ENCODE measurements around the gene SSBP2.

The SSBP2 gene

DNA sequence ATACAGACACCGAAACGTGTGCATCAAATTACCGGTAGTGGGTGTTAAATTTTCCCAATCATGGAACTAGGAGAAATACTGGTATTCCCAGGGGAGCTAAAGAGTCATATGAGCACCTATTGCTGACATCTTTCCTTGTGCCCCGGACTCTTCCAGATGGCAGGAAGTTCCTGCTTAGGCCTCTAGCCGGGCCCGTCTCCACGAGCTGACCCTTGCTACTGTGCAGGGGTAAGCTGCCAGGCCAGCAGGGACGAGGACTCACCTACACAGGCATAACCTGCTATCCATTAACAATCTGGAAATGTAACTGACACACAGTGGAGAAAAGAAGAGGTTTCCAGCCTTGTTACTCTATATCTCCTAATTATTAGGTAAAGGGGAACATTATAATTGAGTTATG is 16.2 kb upstream of the SSBP2 start:
- no peak for DNase-seq (ENCODE audit: low spot score)

DNA sequence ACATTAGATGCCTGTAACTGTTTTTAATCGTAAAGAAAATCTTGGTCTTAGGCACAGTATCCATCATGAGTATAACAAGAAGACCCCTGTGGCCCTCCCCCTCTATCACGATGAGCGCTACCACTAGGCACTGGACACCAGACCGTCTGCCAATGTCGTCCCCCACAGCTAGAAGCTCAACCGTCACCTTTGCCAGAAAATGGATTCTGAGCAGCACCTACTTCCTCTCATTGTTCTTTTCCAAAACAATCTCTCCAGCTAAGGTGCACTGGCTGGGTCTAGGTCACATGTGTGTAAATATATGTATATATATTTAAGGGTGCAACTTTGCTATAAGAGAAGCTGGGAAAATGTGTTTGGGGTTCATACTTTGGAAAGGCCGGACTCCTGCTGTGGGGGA is 15.7 kb upstream of the SSBP2 start:
- no peak for DNase-seq (ENCODE audit: low spot score)

DNA sequence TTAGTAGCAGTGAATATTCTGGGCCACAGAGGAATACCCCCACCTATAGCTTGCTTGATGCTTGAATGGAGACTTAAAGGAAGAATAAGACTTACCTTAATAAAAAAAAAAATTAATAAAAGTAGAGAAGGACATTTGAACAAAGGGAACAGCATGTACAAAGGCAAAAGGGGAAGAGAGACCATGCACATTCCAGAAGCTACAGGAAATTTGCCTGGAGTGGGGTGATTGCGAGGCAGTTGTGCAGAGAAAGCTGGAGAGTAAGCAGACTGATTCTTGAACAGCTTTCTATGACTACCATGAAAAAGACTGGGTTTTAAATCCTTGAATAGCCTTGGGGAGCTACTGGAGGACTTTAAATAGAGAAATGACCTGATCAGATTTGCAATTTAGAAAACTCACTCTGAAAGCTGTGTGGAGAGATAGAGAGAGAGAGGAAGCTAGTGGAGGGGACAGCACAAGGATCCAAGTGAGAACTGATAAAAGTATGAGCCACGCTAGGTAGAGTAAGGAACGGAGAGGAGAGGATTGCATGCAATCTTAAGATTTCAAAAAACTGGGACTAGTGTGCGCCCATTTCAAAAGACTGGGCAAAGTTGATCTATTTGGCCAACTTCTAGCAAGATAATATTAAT is 12.5 kb upstream of the SSBP2 start:
- no peak for DNase-seq (ENCODE audit: low spot score)

DNA sequence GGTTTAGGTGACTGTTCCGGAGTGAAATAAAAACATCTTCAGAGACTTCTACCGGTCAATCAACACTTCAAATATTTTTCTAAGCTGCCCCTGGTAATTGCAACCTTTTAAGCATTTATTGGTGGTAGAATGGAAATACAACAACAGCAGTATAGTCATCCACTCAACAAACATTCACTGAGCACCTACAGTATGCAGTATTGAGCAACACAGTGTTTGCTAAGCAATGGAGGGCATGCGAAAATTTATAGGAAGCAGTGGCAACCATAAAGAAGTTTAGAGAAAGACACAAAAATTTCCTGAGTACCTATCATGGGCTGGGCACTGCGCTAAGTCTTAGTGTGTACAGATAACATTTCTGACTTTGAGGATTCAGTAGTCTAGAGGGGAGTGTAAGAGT is 12.0 kb upstream of the SSBP2 start:
- no peak for DNase-seq (ENCODE audit: low spot score)

DNA sequence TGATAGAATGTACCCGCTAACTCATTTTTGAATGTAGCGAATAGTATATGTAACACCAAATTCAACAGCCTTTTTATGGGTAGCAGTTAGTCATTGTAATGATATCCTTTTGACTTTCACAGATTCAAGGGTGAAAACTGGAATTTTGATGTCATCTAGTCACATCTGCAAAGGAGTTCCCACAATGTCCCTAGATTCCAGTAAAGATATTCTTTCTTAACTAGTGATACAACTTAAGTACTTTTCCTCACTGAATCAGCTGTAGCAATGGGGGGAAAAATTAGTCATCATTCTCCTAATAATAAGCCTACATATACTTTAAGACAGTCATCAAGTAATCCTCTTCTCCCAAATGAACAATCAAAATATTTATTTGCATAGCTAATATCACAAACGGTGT is 11.5 kb upstream of the SSBP2 start:
- DNase-seq (ENCODE audit: low spot score) = no peak

DNA sequence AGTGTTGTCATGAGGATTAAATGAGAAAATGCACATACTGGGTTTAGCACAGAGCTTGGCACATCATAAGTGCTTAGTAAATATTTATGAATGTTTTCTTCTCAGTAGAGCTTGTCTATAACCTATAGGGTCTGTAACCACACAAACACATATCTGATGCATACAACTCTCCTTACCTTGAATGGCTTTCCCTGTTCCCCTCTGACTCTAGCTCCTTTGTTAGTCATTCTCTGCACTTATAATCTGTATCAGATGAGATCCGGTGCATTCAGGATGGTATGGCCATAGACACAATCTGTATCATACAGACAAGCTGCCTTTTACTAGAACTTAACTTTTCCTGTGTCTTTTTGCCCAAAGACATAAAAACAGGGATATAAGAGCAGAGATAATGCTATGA is 11.1 kb upstream of the SSBP2 start:
- DNase-seq (ENCODE audit: low spot score) = no peak

DNA sequence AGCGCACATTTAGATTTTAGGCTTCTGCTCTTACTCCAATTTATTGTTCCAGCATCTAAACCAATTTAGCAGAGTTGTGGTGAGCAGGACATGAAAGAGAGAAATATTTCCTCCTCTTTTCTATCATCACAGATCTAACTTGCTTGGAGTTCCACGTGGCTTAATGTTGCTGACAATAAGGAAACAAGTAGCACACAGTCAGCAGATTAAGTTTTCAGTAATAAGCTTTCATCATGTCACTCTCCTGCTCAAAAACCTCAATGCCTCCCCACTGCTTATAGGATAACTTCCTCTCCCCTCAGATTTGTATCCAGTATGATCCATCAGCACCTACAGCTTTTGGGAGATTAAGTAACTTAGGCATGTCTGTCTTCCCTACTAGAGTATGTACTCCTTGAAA is 10.4 kb upstream of the SSBP2 start:
- no peak for DNase-seq (ENCODE audit: low spot score)

DNA sequence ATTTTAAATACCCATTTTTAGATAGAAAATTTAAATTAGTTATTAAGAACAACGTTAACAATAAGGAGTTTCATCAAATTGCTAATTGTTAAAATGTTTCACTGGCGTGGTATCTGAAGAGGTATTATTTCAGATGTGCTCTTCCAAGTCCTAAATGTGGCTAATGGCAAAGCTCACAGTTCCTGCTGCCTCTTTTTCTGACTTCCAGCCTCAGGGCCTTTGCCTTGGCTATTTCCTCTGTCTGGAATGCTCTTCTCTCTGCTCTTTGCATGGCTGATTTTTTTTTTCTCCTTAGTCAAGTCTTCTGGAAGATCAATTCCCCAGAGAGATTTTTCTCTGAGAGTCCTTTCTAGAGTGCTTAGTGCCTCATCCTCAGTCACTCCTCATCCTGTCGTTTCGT is 9.6 kb upstream of the SSBP2 start:
- DNase-seq (ENCODE audit: low spot score) = no peak

DNA sequence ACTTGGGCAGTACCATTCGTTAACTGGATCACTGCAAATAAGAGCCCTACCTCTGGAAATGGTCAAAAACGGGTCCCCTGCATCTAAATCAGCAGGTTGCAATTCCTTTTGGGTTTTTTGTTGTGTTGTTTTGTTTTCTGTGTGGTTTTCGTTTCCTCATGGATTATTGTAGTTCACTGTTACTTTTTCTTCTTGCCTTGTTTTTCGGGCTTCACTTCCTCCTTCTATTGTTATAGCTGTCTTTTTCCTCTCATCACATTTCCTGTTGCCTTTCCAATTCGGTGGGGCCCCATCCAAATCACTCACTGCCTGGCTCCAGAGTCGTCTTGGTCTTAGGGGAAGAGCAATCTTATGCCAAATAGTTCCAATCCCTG is 8.7 kb upstream of the SSBP2 start:
- DNase-seq (ENCODE audit: low spot score) = no peak

DNA sequence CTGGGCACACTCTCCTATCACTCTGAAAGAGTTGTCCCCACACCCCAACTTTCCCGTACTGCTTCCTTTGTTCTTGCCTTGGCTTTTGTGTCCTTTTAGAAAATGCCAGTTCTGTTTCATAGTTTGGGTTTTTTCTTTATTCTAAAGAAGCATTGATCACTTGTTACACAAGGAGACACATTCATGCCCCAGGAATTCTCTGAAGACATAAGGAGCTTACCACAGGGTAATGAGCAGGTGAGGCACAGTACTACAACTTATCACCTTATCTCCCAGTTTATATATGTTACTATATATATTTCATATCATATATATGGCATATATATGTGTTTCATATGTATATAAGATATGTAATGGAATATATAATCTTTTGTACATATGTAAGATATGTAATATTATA is 6.5 kb upstream of the SSBP2 start:
- DNase-seq (ENCODE audit: low spot score) = no peak

DNA sequence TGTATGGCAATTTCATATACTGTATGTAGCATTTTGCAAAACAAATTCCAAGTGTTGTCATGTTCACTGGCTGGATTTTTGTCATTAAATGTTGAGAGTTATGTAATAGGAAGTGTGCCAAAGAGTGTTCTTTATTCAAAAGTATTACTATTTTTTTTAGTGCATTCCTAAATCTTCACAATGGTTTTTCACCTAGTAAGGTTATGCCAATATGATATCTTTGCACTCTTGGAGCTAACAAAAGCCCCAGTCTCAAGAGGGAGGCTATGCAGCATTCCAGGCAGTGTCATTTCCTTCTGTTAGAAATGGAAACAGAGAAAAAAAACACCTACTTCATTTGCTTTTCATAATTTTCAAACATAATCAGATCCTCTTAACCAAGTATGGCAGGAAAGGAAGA is 5.1 kb upstream of the SSBP2 start:
- no peak for DNase-seq (ENCODE audit: low spot score)

DNA sequence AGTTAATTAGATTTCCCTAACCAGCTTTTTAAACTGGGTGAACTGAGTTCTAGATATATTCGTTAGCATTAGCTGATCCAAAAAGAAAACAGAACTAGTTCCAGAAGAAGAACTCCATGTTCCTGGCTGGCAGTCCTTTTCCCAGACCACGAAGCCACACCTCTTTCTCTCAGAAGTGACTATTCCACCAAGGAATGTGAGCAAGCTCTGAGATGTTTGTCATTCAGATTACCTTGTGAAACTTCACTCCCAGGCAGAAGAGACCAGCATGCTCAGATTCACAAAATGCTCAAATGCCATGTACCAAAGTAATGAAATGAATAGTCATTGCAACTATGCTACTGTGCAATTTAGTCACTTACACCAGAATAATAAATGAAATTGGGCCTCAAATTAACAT is 4.4 kb upstream of the SSBP2 start:
- peak; percentile 74 for DNase-seq (ENCODE audit: low spot score)

DNA sequence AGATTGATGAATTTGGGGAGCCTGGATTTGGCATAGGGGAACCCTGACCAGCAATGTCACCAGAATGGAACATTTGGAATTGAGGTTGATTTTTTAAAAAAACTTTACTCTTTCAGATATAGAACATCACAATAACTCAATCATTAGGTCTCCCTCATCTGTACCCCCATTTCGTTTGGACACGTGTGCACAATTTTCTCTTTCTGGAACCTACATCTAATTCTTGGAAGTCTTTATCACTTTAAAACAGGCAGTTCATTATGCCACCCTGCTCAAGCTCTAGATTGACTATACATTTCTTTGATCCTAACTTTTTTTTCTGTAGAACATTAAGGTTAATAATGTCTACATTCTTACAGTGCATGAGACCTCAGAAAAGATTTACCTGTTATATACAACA is 3.7 kb upstream of the SSBP2 start:
- no peak for DNase-seq (ENCODE audit: low spot score)

DNA sequence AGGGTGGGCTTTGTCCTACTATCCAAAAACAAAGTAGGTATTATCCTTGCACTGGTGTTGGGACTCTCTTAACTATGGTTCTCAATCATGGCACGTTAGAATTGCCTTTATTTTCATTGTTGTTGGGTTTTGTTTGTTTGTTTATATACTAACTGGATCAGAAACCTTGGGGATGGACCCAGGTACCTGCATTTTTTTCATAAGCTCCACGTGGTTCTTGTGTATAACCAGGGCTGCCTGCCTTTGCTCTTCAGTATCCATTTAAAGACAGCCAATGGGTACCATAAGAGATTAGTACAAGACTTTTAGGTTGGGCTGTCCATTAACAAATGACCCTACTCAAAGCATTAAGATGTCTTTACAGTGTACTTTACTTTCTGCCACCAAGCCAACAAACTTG is 2.5 kb upstream of the SSBP2 start:
- DNase-seq (ENCODE audit: low spot score) = no peak

DNA sequence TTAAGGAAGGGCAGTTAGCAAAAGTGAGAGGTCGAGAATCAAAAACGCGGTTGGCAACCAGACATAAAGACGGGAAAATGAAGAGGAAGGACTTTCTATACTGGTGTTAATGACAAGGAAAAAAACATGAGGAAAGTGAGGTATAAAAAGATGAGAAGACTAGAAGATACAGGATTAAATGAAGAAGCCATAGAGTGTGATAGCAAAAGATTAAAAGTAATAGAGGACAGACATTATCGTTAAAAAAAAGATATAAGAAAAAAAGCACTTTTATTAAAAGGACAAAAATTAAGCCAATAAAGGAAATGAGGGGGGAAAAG is 1.7 kb upstream of the SSBP2 start:
- DNase-seq (ENCODE audit: low spot score) = no peak

DNA sequence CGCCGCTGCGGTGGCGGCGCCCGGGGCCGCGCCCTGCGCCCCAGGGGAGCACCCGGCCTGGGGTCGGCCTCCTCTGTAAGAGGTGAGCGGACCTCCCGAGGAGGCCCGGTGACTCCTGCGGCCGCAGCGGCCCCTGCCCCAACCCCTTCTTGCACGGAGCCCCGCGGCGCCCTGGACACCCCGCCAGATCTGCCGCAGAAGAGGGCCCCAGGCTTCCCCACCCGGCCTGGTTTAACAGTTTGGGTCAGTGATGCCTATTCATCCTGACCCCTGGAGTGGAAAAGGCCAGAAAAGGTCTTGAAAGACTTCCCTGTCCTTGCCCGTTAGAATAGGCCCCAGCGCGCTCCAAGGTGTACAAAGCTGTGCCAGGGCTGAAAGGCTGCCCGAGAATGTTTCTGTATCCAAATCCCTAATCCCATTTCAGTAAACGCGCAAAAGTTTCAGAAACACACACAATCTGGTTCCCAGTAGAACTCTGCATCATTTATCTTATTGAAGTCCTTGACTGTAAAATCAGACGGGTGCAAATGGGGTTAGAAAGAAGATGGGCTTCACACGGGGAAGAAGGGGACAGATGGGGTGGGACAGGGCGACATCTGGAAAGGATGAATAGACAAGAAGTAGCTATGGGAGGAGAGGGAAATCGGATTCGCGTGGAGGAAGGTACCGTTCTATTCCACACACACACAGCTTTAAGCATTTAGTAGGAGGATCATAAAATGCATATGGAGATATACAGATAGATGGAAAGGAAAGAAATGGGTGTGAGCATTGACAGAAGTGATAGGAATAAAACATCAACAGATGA is 1.1 kb upstream of the SSBP2 start:
- no peak for DNase-seq (ENCODE audit: low spot score)

DNA sequence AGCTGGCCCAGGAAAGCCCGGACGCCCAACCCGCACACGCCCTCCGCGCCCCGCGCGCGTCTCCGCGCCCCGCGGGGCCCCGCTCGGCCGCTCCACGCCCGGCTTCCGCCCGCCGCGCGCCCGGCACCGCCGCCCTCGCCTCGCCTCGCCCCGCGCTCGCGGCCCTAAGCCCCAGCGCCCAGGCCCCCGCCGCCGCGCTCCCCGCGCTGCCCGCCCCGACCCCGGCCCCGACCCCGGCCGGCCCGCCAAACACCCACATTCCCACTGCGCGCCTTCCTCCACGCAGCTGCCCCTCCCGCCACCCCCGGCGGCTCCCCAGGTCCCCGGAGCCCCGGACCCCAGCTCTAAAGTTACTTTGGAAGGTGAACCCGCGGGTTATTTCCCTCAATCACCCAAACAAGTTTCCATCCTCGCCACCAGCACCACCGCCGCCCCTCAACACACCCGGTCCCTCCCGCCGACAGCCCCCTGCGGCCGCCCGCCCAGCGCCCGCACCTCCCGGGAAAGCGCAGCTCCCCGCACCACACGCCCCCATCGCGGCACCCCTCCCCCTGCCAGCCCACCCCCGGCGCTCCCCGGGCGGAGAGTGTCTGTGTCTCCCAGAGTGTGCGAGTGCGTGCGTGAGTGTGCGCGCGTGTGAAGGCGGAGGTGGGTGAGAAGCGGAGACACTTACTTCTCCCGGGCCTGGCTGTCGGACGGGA is 439 bp downstream of the SSBP2 start:
- peak; percentile 62 for DNase-seq (ENCODE audit: low spot score)

DNA sequence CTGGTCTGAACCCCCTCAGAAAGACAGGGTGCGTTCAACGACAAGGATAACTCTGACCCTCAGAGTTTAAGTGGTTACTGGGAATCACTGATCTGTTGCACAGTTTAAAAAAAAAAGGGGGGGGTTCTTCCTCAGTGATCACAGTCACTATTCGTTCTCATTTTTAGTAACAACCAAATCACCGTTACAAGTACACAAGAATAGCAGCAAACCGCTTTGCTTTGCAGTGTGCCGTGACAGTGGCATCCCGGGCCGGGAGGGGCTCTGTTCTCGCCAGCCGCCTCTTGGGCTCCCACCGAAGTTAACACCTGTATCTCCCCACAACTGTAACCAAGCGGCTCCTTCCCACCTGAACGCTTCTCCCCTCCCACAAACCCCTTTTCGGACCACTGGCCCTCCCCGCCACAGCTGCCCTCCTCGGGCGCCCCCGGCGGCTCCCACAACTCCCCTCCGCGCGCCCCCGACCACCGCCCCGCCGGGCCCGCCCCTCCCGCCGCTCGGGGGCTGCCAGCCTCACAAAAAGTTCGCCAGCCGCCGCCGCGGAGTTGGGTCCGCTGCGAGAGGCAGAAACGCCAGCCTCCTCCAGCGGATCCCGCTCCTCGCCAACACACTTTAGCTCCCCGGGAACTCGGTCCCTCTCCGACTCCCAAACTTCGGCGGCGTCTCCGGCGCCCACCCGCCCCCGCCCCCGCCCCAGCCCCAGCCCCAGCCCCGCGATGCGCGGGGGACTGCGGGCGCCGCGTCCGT is 1.2 kb downstream of the SSBP2 start:
- peak; percentile 44 for DNase-seq (ENCODE audit: low spot score)

DNA sequence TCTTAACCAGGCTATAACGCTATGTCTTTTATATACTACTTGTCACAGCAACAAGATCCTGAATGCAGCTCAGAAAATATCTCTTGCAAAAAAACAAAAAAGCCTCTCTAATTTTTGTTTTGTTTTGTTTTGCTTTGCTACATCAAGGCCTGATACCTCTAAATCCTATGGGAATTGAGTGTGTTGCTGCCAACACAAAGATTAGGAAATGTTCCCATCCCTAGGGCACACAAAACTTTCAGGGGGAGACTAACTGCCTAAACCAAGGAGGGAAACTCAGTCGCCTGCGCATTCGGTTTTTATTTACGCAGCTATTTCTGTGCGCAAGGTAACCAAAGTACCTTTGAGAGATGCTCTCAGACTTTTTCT is 1.7 kb downstream of the SSBP2 start:
- DNase-seq (ENCODE audit: low spot score) = no peak

DNA sequence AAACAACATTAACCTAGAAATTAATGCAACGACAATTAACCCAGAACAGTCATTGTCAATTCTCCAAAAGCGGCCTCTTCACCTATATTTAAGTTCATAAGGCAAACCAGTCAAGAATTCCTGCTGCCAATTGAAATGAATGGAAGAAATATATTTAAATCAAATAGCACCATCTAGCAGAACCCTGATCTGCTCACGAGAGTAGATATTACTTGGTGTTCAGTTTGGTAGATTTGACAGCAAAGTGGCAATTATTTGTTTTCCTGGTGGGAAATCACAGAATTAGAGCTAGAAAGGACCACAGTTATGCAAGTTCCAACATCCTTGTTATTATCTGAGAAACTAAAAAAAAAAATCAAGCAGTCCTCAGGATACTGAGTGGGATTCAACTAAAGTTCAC is 2.3 kb downstream of the SSBP2 start:
- DNase-seq (ENCODE audit: low spot score) = no peak

DNA sequence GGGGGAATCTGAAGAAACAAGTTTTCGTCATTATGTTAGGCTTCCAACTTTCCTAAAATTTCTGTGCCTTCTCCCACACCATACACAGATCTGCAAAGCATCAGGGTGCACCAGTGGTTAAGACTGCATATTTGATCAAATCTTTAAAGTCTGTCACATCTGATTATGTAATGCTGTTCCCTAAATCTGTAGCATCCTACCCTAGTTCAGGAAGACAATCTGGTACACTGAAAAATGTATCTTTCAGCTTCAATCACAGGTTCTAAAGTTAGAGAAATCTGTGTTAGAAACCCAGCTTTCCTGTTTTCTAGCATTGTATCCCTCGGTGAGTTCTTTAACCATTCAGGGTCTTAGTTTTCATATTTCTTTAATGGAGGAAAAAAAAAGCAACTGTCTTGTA is 3.9 kb downstream of the SSBP2 start:
- no peak for DNase-seq (ENCODE audit: low spot score)

DNA sequence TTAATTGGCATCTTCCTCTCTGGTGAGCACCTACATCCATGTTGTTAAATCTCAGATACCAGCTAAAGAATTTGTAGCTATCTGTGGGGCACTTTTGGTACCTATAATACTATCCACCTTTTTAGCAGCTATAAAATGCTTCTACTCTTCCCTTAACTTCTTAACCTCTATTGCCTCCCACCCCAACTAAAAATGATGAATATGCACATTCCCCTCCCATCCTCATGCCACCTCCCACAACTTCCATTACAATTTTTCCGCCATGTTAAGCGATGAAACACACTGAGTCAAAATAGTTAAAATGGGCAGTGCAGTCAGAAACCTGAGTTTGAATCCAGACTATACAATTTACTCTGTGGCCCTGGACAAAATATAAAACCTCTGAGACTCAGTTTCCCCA is 10.1 kb downstream of the SSBP2 start:
- DNase-seq (ENCODE audit: low spot score) = no peak

DNA sequence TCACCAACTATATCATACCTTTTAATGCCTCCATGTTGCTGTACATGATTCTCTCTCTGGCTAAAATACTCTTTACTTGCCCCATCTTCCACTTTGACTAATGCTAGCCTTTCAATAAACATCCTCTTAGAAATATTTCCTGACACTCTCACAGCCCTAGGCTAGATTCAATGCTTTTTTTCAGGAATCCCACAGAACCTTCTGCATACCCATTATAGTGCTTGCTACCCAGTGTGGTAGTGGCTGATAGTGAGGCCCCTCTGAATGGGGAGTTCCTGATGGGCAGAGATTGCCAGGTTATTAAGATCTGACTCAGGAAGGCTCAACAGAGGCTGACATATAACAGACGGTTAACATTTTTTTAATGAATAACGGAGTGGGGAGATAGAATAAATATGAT is 11.6 kb downstream of the SSBP2 start:
- DNase-seq (ENCODE audit: low spot score) = no peak

All from AG08396 (cell line).